ENCODE data around the gene GNAS-AS1. TPM values are rescaled to one million over a fixed set of nuclear protein-coding genes. Genes with fewer than 3 reads are reported as not detected.

The GNAS-AS1 gene
- not detected in 5 replicates for total RNA-seq (2022; extraction: Qiagen RNA extraction; ENCODE audit: low read depth)

DNA sequence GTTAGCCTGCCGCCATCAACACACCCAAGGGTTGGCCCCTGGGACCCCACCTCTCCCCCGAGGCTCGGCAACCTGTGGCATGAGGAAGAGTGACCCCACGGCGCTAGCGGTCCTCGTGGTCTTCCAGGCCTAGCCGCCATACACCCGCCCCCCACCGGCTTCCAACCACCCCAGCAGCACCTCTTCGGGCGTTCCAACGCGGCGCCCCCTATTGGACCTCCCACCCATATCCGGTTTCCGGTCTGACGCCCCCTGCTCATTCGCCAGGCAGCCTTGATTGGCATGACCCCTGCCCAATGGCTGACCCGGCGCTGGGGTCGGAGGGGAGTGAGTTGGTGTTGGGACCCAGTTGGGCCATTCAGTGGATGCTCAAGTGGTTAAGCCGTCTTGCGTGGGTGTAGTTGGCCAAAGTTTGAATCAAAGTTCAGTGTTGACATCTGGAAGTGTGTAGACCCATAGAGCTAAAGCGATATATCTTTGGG is at the start of gene GNAS-AS1:
Gene GNAS-AS1 (minus strand): TSS at position 210 of the 482 bp plus-strand sequence.

DNA sequence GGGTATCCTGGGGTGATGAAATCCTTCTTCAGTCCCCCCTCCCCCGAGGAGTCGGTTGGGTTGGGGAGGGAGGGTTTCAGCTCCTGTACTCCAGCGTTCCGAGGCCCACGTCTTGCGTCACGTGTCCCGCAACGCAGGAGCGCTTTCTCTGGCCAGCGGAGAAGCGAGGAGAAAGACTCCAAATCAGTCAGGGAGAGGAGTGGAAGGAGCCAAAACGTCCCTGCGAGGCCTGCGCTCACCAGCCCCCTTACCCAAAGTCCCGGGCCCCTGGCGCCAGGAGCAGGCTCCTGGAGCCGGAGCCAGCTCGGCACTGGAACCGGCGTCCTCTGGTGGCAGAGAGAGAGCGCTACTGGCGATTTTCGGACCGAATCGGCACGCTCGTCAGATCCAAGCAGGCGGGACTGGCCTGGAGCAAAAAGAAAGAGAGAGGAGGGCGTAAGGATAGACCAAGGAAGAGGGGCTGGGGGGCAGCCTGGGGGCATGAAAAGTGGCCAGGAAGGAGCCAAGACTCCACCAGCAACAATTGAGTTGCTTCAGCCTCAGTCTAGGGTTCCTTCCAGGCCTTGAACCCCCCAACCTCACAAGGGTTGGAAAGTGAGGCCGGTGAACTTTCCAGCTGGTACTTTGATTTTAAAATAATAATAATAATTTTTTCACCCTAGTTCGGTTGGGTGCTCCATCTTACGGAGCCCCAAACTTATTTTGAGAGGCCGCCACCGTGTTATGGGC is 2.0 kb upstream of the GNAS-AS1 start, which contains the start of gene GNAS:
Gene GNAS (plus strand): TSS at position 174 of the 729 bp plus-strand sequence.

Other genes with a start within 250 kb of the GNAS-AS1 start
- gene STX16, start 199.6 kb downstream of the GNAS-AS1 start, total RNA-seq (2022; extraction: Qiagen RNA extraction; ENCODE audit: low read depth) = 25.8 to 37.3 TPM (median 33.6 TPM) in 5 replicates
- gene NPEPL1, start 158.1 kb downstream of the GNAS-AS1 start, total RNA-seq (2022; extraction: Qiagen RNA extraction; ENCODE audit: low read depth) = 26.9 to 37.0 TPM (median 33.1 TPM) in 5 replicates
- gene GNAS, start 1.8 kb upstream of the GNAS-AS1 start, total RNA-seq (2022; extraction: Qiagen RNA extraction; ENCODE audit: low read depth) = 663 to 767 TPM (median 716 TPM) in 5 replicates
- gene NELFCD, start 130.4 kb upstream of the GNAS-AS1 start, total RNA-seq (2022; extraction: Qiagen RNA extraction; ENCODE audit: low read depth) = 44.0 to 49.7 TPM (median 47.4 TPM) in 5 replicates
- gene CTSZ, start 156.4 kb upstream of the GNAS-AS1 start, total RNA-seq (2022; extraction: Qiagen RNA extraction; ENCODE audit: low read depth) = 148 to 192 TPM (median 181 TPM) in 5 replicates
- gene TUBB1, start 168.5 kb upstream of the GNAS-AS1 start, total RNA-seq (2022; extraction: Qiagen RNA extraction; ENCODE audit: low read depth) = not detected in 5 replicates
- 88.3 to 146 TPM (median 103 TPM) in 5 replicates for gene ATP5F1E, start 181.4 kb upstream of the GNAS-AS1 start, total RNA-seq (2022; extraction: Qiagen RNA extraction; ENCODE audit: low read depth)
- gene PRELID3B, start 191.9 kb upstream of the GNAS-AS1 start, total RNA-seq (2022; extraction: Qiagen RNA extraction; ENCODE audit: low read depth) = 50.6 to 81.4 TPM (median 59.9 TPM) in 5 replicates

All from A549 treated with RU486 at 1 μM for 4 hours (cell line).